NCI-H1436 (cell line): ENCODE data around the gene RTN3.
"Not testable (repeated sequence)": the region's sequence is repeated elsewhere in the genome, so short reads cannot be mapped to it uniquely, and the experiment has no call there.

ENCODE experiments used
- DNase-seq: peaks from one replicate; lab custom pipeline; 2025; lab: John Stamatoyannopoulos, UW

RTN3 gene, protein sequence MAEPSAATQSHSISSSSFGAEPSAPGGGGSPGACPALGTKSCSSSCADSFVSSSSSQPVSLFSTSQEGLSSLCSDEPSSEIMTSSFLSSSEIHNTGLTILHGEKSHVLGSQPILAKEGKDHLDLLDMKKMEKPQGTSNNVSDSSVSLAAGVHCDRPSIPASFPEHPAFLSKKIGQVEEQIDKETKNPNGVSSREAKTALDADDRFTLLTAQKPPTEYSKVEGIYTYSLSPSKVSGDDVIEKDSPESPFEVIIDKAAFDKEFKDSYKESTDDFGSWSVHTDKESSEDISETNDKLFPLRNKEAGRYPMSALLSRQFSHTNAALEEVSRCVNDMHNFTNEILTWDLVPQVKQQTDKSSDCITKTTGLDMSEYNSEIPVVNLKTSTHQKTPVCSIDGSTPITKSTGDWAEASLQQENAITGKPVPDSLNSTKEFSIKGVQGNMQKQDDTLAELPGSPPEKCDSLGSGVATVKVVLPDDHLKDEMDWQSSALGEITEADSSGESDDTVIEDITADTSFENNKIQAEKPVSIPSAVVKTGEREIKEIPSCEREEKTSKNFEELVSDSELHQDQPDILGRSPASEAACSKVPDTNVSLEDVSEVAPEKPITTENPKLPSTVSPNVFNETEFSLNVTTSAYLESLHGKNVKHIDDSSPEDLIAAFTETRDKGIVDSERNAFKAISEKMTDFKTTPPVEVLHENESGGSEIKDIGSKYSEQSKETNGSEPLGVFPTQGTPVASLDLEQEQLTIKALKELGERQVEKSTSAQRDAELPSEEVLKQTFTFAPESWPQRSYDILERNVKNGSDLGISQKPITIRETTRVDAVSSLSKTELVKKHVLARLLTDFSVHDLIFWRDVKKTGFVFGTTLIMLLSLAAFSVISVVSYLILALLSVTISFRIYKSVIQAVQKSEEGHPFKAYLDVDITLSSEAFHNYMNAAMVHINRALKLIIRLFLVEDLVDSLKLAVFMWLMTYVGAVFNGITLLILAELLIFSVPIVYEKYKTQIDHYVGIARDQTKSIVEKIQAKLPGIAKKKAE

DNA sequence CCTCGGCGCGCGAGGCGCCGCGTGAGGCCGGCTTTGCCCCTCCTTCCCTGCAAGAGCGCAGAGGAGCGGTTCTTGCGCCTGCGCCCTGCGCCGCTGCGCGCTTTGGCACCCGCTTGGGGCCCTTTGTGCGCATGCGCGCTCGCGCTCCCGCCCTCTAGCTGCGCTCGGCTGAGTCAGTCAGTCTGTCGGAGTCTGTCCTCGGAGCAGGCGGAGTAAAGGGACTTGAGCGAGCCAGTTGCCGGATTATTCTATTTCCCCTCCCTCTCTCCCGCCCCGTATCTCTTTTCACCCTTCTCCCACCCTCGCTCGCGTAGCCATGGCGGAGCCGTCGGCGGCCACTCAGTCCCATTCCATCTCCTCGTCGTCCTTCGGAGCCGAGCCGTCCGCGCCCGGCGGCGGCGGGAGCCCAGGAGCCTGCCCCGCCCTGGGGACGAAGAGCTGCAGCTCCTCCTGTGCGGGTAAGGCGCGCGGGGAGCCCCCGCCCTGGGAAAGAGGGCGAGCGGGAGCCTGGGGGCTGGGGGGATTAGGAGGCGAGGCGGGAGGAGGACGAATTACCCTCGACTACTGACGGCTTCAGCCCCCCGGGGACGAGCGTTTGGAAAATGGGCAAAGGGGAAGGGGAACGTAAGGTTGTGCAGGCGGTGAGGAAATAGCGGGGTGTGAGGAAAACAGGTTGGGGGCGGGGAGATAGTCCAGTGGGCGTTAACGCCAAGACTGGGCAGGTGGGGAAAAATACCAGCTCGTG lies at the start of gene RTN3:
Gene RTN3 (plus strand): TSS at position 180 of the 745 bp plus-strand sequence. CDS start 137 bp downstream, at position 317.
- DNase-seq, result peak; percentile 98

DNA sequence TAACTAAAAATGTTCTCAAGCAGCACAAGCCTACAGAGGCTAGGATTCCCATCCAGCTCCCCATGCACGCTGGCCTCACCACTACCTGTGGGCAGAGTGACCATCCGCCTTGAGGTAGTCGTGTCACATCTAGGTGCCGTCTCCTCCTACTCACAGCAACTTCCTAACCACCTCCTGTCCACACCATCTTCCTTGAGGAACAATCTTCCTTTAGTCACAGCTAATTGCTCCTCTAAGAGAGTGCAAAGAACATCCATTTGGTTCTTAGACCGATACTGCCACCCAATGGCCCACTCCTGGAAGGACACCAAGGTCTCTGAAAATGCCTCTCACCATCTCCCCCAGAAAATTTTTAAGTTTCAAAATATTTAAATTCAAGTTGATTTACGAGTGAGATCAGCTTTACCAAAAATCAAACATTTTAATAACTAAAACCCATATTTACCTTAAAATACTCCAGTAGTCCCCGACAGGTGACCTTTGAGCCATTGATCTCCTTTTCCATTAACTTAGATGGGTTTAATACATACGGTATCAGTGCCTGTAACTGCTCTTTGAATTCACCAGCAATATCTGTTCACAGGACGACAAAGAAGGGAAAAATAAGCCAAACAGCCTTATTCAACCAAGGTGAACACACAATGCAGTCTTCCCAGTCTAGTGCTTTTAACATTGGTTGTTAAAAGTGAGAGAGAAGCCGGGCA lies 45.4 kb upstream of the RTN3 start:
- peak; percentile 48 for DNase-seq

DNA sequence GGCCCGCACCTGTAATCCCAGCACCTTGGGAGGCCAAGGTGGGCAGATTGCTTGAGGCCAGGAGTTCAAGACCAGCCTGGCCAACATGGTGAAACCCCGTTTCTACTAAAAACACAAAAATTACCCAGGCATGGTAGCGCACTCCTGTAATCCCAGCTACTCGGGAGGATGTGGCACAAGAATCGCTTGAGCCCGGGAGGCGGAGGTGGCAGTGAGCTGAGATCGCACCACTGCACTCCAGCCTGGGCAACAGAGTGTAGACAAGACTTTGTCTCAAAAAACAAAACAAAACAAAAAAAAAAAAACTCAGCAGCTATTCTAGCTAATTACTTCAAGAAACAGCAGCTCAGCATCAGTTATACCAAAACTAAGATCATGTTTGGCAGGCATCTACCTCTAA lies 42.9 kb upstream of the RTN3 start:
- not testable (repeated sequence) for DNase-seq

DNA sequence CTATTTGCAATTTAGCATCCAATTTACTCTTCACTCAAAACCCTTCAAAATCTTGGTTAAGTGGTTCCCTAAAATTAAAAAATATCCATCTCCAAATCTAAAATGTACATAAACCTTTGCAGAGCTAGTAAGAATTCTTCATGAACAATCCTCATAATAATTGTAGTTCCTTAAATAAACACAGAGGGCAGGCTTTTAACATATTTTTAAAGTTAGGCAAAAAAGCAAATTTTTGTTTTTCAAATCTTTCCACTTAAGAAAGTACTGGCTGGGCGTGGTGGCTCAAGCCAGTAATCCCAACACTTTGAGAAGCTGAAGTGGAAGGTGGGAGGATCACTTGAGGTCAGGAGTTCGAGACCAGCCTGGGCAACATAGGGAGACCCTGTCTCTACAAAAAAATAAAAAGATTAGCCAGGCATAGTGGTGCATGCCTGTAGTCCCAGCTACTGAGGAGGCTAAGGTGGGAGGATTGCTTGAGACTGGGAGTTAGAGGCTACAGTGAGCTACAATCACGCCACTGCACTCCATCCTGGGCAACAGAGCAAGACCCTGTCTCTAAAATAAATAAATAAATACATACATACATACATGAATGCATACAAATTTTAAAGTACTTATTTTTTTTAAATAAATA lies 42.0 kb upstream of the RTN3 start:
- DNase-seq, result no peak

DNA sequence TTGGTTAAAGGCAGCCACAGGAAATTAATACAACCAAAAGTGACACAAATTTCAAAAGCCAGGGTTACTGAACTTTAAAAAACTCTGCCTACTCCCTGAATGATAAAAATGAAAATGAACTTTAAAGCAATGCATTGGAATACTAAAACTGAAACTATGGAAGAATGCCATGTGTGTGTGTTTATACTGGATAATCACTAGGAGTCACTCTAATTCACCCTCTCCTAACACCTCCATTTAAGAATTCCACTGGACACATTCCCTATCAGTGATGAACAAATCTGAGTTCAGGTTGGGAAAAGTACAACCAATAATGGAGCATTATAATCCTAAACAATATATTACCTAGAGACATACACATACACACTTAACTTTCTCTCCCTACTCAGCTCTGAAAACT lies 39.6 kb upstream of the RTN3 start:
- no peak for DNase-seq

DNA sequence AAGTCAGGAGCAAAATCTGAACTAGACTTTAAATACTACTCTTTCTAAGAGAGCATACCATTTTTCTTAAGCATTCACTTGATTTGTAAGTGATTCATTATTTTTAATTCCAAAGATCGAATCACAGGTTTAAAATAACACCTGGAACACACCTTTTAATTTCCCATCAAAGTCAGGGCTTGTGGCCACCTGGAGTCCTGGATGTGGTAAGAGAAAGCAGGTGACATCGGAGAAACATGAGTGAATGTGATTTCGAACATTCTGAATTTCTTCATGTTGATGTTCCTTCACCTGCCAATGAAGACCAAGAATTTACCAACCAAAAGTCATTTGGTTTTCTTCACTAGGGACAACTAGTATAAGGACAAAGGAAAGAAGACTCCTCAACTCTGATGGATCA lies 38.1 kb upstream of the RTN3 start:
- no peak for DNase-seq

DNA sequence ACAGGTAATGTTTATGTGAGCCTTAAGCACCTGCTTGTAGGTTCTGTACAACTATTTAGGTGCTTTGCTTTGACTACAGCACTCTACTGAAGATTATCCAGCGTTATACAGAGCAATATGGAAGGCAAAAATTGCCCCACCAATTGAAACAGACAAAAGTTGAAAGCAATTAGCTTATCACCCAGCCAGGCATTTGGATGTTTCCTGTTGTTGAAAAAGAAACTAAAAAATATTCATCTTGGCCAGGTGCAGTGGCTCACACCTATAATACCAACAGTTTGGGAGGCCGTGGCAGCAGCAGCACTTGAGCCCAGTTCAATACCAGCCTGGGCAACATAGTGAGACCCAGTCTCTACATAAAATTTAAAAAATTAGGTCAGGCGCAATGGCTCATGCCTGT lies 28.6 kb upstream of the RTN3 start:
- no peak for DNase-seq

DNA sequence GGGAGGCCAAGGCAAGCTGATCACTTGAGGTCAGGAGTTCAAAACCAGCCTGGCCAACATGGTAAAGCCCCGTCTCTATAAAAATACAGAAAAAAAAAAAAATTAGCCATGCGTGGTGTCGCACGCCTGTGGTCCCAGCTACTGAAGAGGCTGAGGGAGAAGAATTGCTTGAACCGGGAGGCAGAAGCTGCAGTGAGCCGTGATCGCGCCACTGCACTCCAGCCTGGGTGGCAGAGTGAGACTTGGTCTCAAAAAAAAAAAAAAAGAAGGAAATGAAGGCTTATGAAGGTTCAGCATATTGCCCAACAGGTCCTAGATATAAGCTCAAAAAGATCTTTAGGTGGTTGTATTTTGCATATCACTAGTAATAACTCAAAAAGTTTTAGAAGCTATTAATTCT lies 20.3 kb upstream of the RTN3 start:
- no peak for DNase-seq

DNA sequence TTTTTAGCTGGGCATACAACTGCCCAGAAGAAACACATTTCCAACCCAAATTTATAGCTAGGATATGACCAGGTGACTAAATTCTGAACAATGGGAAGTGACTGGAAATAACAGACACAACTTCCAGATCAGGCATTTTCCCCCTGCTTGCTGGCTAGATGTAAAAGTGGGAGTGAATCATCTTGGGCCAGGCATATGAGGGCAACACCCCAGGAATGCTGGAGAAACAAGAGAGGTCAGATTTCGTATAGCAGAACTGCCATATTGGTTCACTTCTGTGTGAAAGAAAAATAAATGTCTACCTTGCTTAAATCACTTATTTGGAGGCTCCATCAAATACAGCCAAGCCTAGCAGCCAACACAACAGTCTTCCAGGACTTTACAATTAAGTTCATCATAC lies 17.5 kb upstream of the RTN3 start:
- no peak for DNase-seq

DNA sequence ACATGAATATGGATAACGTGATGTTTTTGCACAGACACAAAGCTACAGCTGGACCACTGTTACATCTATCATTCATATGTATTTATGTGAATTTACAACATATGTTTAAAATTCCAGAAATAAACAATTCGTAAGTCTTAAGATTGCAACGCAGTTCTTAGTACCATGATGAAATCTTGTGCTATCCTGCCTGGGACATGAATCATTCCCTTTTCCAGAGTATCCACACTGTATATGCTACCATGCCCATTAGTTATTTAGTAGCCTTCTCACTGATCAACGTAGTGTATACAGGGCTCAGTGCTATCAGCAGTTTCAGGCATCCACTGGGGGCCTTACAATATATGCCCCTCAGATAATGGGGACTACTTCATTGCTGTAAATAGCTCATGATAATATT lies 14.4 kb upstream of the RTN3 start:
- no peak for DNase-seq

DNA sequence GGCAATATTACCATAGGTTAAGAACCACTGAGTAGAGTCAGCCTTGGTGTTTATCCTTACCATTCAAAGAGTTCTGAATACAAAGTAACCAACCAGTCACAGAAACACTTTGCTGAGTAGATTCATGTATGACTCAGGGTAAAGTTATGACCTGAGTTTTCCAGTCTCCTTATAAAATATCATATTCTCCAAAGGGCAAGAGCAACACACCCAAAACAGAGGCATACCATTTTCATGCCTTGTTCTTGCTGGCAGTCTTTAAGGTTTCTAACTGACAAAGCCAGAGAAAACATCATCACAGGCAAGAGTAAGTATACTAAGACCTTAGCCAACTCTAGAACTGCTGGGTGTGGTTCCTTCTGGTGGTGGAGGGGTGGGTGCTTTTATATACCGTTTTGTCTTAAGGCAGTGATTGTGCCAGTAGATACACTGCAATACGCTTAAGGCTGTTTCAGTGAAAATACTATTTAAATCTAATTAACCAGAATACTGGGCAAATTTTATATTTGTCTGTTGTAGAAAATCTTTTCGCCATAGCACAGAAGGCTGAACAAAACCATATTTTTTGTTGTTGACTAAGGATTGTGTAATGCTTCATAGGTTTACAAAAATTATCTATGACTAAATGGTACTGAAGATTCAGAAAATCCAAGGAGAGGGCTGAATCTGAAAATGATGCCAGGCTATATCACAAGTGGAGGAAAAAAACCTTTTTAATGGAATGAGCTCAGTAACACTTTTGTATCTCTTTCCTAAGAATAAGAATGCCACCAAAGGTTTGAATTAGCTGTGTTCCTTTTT lies 13.1 kb upstream of the RTN3 start:
- no peak for DNase-seq

DNA sequence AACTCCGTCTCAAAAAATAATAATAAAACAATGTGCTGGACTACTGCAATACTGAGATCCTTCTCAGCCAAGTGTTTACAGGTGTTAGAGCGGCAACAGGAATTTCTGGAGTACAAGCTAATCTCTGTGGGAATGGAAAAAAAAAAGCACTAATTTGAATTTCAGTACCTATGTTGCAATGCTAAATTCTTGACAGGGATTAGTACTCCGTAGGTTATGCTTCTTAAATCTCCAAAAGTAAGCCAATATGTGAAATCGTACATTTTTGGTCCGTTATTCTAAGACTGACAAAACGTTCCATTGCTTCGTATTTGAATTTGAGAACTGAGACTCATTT lies 11.2 kb upstream of the RTN3 start:
- DNase-seq, result no peak

DNA sequence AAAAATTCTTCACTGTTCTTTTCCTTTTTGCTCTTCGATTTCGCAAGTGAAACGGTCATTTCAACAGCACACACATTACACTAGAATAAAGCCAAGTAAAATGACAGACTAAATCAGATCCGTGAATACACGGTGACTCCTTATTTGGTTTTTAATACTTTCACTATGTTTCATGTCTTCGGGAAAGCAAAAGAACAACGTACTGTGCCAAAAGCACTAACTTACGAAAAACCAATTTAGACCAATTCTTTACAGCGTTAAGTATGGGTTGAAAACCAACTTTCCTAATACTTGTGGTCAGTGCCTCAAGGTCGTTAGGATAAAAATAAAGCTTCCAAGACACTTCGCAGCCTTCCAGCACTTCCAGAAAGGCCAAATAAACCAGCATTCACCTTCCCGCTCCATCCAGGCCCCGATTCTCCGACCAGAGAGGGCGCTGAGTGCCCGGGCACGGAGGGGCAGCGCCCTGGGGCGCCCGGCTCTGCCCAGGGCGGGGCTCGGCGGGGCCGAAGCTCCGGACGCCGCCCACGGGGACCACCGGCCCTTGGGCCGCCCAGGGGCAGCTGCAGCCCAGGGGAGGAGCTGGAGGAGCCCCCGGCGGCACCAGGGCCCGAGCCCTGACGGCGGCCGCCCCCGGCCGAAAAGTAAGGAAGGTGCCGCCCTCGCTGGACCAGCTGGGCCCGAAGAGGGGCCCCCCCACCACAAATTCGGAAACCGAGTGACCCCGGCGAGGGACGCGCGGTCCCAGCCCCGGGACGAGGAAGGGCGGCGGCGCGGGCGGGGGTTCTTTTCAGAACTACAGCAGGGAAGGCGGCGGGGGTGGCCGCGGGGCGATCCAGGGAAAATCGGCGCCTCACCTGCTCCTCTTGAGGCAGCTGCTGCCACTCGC lies 10.6 kb upstream of the RTN3 start:
- peak; percentile 17 for DNase-seq

DNA sequence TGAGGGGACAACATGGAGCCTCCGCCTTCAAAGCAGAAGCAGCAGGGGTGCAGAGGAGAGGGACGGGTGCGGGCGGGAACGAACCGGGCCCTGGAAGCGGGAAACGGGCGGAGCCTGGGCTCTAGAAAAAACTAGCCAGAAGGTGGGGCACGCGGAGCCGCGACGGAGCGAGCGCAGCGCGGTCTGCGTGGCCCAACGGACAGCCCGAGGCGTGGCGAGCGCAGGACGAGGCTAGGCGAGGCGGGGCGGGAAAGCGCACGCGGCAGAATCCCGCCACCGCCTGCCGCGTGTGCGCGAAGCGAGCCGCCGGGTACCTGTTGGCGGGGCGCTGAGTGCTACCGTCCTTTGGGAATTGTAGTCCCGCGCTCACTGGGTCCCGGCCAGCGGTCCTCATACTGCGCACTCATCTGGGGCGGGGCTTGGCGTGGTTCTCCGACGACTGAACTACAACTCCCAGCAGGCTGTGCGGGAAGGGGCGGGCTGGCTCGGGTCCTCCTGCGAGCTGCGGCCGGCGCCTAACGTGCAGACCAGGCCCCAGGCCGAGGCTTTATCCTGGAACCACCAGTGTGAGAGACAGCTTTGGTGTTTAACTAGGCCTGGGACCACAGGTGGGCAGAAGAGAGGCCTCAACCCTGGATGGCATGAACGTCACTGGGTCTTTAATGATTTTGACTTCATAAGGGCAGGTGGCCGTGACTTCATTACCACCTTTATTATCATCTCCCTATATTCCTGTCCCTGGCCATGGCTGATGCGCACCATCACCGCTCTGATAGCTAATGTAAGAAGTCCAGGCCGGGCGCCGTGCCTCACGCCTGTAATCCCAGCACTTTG lies 9.8 kb upstream of the RTN3 start, which contains the start of gene ATL3:
Gene ATL3 (minus strand): TSS at position 55 of the 834 bp plus-strand sequence. CDS start 41 bp downstream, at position 14.
- DNase-seq, result peak; percentile 83

DNA sequence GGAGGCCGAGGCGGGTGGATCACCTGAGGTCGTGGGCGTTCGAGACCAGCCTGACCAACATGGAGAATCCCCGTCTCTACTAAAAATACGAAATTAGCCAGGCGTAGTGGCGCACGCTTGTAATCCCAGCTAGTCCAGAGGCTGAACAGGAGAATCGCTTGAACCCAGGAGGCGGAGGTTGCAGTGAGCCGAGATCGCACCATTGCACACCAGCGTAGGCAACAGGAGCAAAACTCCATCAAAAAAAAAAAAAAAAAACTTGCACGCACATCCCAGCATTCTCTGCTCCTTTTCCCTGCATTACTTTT lies 9.2 kb upstream of the RTN3 start:
- DNase-seq, result no peak

DNA sequence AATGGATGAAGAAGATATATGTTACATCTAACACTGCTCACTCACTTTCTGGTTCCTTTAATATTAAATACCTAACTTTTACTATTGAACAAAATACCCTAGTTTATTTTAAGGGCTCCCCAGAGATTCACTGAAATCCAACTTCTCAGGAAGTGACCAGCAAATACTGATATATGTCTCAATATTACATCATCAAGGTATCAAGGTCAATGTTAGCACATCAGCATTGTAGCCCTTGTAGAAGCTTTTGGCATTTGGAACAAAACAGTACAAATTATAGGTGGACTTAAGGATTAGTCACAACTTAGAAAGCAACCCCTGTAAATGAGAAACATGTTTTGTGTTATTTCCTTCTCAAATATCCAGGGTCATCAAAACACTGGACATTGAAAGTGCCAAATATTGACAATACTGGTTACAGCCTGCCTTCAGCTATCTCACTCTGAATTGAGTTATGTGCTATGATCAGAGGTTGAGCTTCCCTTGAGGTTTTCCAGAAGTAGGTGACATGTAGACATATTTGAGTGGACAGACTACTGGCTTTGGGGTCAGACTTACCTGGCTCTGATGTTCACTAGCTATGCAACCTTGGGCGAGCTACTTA lies 8.3 kb upstream of the RTN3 start:
- DNase-seq, result no peak

DNA sequence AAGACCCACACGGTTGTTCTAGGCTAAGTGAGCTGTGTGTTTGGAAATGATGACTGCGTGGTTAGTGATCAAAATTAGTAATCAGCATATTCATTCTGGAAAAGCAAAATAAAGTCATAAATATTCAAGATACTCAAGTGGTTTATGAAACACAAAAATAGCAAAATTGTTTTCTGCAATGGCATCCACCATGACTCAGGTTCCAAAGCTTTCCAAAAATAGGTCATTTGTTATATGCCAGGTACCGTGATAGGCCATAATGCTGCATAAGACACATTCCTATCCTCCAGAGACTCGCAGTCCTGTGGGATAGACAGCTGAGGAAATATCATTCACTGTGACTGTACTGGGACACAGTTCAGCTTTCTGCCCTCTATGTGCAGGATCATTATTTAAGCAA lies 7.7 kb upstream of the RTN3 start:
- no peak for DNase-seq

DNA sequence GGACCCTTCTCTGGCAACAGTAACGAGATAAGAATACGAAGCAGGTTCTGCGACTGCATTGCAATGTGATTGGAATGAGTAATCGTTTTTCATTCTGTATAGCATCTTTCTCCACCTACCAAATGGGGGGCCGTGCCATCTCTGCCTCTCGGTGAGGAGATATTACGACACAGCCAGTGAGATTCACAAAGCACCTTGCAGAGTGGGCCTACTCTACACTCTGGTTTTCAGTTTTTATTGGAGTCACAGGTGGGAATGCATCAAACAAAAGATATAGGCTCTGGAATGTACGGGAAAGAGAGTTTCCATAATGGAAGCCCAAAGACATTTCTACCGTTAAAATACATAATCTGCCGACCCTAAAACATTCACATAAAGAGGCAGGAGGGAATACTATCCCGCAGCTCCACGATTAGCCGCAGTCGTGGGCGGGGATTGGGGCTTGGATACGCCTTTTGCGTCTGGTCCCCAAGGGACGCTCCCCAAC lies 423 bp upstream of the RTN3 start:
- peak; percentile 57 for DNase-seq
